Measurements from ENCODE around the gene WDR47.

DNA sequence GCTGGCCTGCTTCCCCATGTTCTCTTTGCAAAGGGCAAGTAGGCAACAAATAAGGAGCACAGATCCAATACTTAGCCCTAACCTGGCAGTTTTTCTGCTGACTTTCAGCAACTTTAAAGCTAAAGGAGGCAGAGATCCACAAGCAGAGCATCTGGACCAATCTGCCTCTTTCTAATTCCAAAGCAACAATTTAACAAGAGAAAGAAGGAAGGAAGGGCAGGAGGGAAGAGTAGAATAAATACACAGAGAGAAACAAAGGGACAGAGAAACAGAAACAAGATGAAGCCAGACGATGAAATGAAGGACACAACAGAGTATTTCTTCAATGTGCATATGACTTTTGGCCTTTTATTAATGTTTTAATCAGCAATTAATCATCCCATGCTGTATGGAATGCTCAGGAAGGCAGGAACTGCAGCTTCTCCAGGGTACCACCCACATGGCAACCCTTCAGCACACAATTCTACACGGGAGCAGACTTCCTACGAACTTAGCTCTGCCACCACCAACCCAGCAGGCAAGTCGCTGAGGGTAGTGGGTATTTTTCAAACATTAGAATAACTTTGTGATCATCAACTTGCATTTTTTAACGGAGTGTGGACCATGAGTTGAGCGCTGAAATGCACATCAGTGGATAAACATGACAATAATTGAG is 93.9 kb downstream of the WDR47 start:
- TF ChIP-seq POLR2A (IDR thresholded peaks at IDR 0.05; ENCODE audit: low read length) (no peak), GATA1 (IDR thresholded peaks at IDR 0.05; ENCODE audit: low read depth, low read length) (no peak)

All from erythroblast (primary cell).